Measurements from ENCODE around the gene SCFD1. TPM values are rescaled to one million over a fixed set of nuclear protein-coding genes. Genes with fewer than 3 reads are reported as not detected.

Gene SCFD1
- total and polyA plus RNA-seq, 10 donors = 45.7 to 105 (median 74.4) TPM

GRCh38 chr14:30708157-30708556, 86.0 kb downstream of the SCFD1 start:
- no peak overlapping the region for H3K27ac ChIP-seq
- no peaks in the 10 kb centered on the region for H3K27me3 ChIP-seq (replicated peaks in 1 of 7)
- no peaks in the 10 kb centered on the region for H3K9me3 ChIP-seq
- no peaks in the 10 kb centered on the region for H3K4me1 ChIP-seq
- TF ChIP-seq POLR2AphosphoS5 (IDR thresholded peaks at IDR 0.05) (no peak), POLR2A (IDR thresholded peaks at IDR 0.05) (no peak)
- TF ChIP-seq, protein P1, sequence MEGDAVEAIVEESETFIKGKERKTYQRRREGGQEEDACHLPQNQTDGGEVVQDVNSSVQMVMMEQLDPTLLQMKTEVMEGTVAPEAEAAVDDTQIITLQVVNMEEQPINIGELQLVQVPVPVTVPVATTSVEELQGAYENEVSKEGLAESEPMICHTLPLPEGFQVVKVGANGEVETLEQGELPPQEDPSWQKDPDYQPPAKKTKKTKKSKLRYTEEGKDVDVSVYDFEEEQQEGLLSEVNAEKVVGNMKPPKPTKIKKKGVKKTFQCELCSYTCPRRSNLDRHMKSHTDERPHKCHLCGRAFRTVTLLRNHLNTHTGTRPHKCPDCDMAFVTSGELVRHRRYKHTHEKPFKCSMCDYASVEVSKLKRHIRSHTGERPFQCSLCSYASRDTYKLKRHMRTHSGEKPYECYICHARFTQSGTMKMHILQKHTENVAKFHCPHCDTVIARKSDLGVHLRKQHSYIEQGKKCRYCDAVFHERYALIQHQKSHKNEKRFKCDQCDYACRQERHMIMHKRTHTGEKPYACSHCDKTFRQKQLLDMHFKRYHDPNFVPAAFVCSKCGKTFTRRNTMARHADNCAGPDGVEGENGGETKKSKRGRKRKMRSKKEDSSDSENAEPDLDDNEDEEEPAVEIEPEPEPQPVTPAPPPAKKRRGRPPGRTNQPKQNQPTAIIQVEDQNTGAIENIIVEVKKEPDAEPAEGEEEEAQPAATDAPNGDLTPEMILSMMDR (IDR thresholded peaks at IDR 0.05 in 8 of 11, conservative IDR thresholded peaks at IDR 0.05 in 3 of 11) = no peak
- H3K4me3 ChIP-seq = no peak overlapping the region
- DNase-seq = no peak
- intact Hi-C loops (cut with DNase I; ENCODE audit: low total_unique reads) = no loop called here
- 81 to 87% (median 83%) methylated on average over 2 of the region's 2 CpGs for WGBS, 5 donors
- H3K36me3 ChIP-seq = peaks cover 0 to 89% (median 29%) of the 10 kb centered on the region in 6 donors

- H3K4me3 ChIP-seq = no peak overlapping the region
- intact Hi-C loops (cut with DNase I; ENCODE audit: low total_unique reads) = no loop called here
- no peak for TF ChIP-seq POLR2A (IDR thresholded peaks at IDR 0.05)
- no peak for TF ChIP-seq POLR2AphosphoS5 (IDR thresholded peaks at IDR 0.05)
- TF ChIP-seq, protein P1 (IDR thresholded peaks at IDR 0.05 in 8 of 11, conservative IDR thresholded peaks at IDR 0.05 in 3 of 11) = no peak
- no peaks in the 10 kb centered on the region for H3K9me3 ChIP-seq
- peaks cover 0 to 81% (median 29%) of the 10 kb centered on the region in 6 donors for H3K36me3 ChIP-seq
- H3K4me1 ChIP-seq = no peaks in the 10 kb centered on the region
- no peak for DNase-seq
- no peaks in the 10 kb centered on the region for H3K27me3 ChIP-seq (replicated peaks in 1 of 7)
- 96 to 99% (median 97%) methylated on average over 3 of the region's 3 CpGs for WGBS, 5 donors
- H3K27ac ChIP-seq = no peak overlapping the region
These were observed 87.1 kb downstream of the SCFD1 start for GRCh38 chr14:30709201-30709600.

GRCh38 chr14:30710876-30711275, 88.8 kb downstream of the SCFD1 start:
- Histone ChIP-seq H3K4me3 (no peak overlapping the region), H3K4me1 (no peaks in the 10 kb centered on the region), H3K36me3 (peaks cover 0 to 76% (median 24%) of the 10 kb centered on the region in 6 donors), H3K9me3 (no peaks in the 10 kb centered on the region), H3K27ac (no peak overlapping the region), H3K27me3 (replicated peaks in 1 of 7) (no peaks in the 10 kb centered on the region)
- DNase-seq = no peak
- TF ChIP-seq, protein P1 (IDR thresholded peaks at IDR 0.05 in 8 of 11, conservative IDR thresholded peaks at IDR 0.05 in 3 of 11) = no peak
- TF ChIP-seq POLR2A (IDR thresholded peaks at IDR 0.05) (no peak), POLR2AphosphoS5 (IDR thresholded peaks at IDR 0.05) (no peak)
- intact Hi-C loops (cut with DNase I; ENCODE audit: low total_unique reads) = no loop called here

GRCh38 chr14:30719137-30719536, 97.0 kb downstream of the SCFD1 start:
- no peak overlapping the region for H3K27ac ChIP-seq
- peaks cover 0 to 91% (median 23%) of the 10 kb centered on the region in 6 donors for H3K36me3 ChIP-seq
- H3K27me3 ChIP-seq (replicated peaks in 1 of 7) = no peaks in the 10 kb centered on the region
- intact Hi-C loops (cut with DNase I; ENCODE audit: low total_unique reads) = no loop called here
- H3K4me1 ChIP-seq = no peaks in the 10 kb centered on the region
- 93 to 99% (median 97%) methylated on average over 3 of the region's 3 CpGs for WGBS, 5 donors
- H3K9me3 ChIP-seq = no peaks in the 10 kb centered on the region
- TF ChIP-seq, protein P1 (IDR thresholded peaks at IDR 0.05 in 8 of 11, conservative IDR thresholded peaks at IDR 0.05 in 3 of 11) = no peak
- TF ChIP-seq POLR2AphosphoS5 (IDR thresholded peaks at IDR 0.05) (no peak), POLR2A (IDR thresholded peaks at IDR 0.05) (no peak)
- DNase-seq = no peak
- H3K4me3 ChIP-seq = no peak overlapping the region

Data from spleen (tissue), 11 donors.